GM21717 (cell line): Measurements from ENCODE around the gene KCNAB1.
A peak's percentile ranks its signal among the peaks of the same experiment; 100 is the strongest.
"Not testable (repeated sequence)": the region's sequence is repeated elsewhere in the genome, so short reads cannot be mapped to it uniquely, and the experiment has no call there.

Experiments used
- ATAC-seq: cut with Tn5 transposase; IDR thresholded peaks from one replicate; pipeline ENCODE4 v1.9.1; 2021; ENCODE audit warnings: mild to moderate bottlenecking, moderate library complexity; ENCODE audit not compliant: unreplicated experiment

The KCNAB1 gene

GRCh38 chr3:156216216-156216615 lies 95.8 kb downstream of the KCNAB1 start:
- no peak for ATAC-seq

DNA sequence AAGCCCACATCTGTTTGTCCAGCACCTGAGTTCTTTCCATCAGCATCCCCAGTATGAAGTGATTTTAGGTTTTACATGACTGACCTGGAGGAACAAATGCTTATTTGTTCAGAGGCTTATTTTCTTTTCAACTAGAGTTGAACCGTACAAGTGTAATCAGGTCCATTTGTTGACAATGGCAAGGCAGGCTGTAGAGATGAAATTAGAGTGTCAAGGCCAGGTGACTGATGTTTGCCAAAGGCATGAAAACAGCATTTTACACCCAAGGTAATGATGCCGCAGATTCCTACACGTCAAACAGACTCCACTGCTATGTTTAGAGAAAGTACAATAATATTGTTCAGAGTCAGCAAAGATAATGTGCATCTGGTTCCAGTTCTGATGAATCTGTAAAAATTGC lies 96.5 kb downstream of the KCNAB1 start:
- no peak for ATAC-seq

GRCh38 chr3:156217674-156218352 lies 97.4 kb downstream of the KCNAB1 start:
- ATAC-seq: no peak

DNA sequence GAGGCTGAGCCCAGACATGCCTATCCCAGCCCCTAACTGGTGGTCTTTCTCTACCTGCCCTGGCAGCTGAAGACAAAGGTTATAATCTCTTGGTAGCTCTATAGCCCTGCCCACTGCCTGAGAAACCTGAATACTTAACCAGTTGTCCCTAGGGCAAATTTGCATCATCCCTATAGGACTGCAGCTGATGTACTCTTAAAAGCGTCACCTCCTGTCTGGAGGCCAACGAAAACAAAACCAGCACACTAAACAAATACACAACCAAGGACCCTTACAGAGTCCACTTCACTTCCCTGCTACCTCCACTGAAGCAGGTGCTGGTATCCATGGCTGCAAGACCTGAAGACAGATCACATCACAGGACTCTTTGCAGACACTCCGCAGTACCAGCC lies 98.0 kb downstream of the KCNAB1 start:
- ATAC-seq: no peak

DNA sequence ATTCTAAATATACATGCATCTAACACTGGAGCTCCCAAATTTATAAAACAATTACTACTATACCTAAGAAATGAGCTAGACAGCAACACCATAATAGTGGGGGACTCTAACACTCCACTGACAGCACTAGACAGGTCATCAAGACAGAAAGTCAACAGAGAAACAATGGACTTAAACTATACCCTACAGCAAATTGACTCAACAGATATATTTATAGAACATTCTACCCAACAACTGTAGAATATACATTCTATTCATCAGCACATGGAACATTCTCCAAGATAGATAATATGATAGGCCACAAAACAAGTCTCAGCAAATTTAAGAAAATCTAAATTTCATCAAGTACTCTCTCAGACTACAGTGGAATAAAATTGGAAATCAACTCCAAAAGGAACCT lies 102.0 kb downstream of the KCNAB1 start:
- ATAC-seq: not testable (repeated sequence)

GRCh38 chr3:156224046-156224445 lies 103.7 kb downstream of the KCNAB1 start:
- ATAC-seq: not testable (repeated sequence)

DNA sequence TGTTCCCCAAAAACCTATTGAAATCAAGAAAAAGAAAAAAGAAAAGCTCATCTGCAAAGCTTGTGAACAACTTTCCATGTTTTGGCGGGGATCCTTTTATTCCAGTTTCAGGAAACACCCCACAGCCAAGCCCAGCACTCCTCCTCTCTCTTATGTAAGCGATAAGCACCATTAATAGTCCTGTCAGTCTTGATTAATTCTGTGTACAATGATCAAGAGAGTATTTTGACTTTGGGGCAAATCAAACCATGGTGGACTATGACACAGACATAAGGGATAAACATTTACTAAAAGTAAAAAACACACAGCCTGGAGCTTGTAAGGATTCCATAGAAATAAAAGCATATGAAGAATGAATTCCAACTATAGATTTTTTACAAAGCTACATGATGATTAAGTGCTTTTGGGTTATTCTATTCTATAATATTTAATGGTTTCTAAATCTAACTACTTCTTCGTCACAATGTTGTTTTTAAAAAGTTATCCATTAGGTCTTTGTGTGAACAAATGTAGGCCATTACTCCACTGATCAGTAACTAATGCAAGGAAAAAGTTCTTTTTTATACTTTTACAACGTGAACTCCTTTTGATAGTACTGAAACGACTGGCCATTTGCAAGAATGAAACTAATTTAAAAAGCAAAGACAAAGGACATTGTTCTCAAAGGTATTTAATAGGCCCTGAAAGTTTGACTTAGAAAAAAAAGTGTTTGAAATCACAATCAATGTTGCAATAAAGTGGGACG lies 106.5 kb downstream of the KCNAB1 start:
- no peak for ATAC-seq

- no peak for ATAC-seq
Measured at GRCh38 chr3:156227704-156228103, 107.3 kb downstream of the KCNAB1 start.

DNA sequence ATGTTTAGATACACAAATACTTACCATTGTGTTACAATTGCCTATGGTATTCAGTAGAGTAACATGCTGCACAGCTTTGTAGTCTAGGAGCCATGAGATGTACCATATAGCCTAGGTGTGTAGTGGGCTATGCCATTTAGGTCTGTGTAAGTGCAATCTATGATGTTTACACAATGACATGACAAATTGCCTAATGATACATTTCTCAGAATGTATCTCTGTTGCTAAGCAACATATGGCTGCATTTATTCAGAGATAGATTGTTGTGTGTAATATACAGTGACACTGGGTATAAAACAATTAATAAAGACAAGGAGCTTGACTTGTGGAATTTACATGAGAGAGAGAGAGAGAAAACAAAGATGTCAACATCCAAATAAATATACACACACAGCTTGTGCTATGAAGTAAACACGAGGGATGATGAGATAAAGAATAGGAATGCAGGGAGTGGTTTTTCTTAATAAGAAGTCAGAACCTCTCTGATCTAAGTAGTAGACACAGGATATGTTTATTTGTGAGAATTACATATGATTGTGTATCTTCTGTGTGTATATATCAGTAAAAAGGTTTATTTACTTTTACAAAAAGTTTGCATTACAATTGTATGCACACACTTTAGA lies 110.0 kb downstream of the KCNAB1 start:
- no peak for ATAC-seq

DNA sequence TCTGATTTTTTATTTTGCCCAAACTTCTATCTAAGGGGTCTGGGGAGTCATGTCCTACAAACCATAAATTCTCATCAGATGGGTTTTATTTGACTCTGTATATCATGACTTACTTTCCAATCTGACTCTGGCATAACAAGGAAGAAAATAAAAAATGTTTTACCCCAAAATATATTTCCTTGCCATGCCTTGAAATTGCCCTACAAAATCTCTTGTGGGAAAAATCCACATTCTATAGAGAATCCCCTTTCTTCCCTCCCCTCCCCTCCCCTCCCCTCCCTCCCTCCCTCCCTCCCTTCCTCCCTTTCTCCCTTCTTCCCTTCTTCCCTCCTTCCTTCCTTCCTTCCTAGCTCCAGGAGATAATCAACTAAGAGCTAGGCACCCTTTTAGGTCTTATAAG lies 110.8 kb downstream of the KCNAB1 start:
- ATAC-seq: not testable (repeated sequence)

DNA sequence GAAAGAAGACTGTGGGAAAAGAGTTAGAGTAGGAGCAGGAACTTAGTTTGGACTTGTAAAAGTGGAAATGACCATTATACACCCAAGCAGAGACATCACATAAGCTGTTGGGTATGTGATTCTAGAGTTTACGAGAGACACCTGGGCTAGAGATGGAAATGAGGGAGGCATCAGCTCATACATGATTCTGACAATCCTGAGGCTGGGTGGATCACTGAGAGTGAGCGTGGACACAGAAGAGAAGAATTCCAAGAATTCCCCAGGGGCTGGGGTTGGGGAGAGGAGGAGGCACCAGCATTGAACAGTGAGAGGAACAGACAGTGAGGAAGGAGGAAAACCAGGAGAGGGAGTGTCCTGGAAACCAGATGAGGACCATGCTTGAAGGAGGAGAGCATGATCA lies 113.5 kb downstream of the KCNAB1 start:
- ATAC-seq: no peak

DNA sequence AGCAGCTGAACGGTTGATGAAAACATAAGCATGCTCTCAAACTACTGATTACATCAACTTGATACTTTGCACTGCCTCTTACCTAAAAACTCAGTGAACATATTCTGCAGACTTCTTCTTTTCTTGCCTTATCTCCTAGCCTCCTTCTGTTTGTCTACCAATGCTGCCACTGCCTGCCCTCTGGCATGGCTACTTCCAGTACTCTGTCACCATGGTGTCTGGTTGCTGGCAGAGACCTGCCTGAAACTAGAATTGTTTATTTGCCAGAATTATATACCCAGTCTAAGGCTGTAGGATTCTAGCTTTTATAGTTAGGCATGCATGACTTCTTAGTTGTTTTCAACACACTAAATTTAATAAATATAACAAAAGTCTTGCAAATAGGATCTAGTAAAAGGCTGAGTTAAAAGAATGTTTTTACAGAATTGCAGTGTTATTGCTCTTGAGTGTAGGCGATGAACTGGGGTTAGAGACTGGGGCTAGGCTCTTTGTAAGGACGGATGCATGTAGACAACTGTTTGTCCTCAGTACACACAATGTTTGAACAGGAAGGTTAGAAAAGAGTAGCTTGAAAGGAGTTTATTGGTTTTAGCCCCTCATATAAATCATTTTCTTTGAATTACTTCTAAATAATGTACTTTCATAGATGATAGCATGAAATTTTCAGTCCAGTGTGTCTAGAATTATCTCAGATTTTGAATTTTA lies 116.3 kb downstream of the KCNAB1 start:
- ATAC-seq: no peak

GRCh38 chr3:156240642-156241041 lies 120.3 kb downstream of the KCNAB1 start:
- no peak for ATAC-seq

DNA sequence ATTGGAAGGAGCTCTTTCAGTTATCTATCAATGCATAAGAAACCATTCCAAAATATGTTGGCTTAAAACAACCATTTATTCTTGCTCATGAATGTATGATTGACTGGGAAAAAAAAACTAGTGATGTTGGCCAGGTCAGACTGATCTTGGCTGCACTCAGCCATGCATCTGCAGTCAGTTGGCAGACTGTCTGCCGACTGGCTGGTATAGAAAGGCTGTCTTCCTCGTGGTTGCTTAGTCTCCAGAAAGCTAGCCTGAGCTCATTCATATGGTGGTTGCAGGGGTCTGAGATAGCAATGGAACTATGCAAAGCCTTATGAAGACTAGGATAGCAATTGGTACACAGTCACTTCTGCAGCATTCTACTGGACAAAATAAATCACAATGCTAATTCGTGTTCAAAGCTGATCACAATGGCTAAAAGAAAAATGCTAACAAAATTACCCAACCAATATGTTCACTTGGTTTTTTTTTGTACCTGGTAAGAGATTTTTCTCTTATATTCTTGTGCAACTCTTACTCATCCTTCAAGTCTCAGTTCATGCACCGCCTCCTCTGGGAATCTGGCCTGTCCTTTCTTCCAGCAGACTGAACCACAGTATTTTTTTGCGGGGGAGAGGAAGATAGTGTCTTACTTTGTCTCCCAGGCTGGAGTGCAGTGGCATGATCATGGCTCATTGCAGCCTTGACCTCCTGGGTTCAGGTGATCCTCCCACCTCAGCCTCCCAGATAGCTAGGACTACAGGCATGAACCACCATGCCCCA lies 126.8 kb downstream of the KCNAB1 start:
- no peak for ATAC-seq

- no peak for ATAC-seq
Measured at GRCh38 chr3:156250550-156250949, 130.2 kb downstream of the KCNAB1 start.

- ATAC-seq: no peak
Measured at GRCh38 chr3:156251424-156251823, 131.0 kb downstream of the KCNAB1 start.

DNA sequence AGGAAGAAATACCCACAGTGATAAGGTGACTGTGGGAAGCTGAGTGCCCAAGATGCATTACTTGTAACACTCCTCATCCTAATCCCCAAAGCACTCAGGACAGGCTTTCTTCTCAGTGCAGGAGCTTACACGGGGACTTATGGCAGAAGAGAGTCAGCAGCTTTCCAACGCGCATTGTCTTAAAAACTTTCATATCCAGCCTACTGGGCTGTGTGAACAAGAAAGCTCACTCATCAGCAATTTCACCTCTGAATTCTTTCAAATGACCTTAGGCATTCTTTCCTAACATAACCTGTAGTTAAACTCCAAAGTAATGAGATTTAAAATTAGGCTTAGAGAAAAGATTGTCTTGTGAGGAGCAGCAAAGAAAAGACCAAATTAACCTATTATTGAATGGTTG lies 132.3 kb downstream of the KCNAB1 start:
- ATAC-seq: no peak

DNA sequence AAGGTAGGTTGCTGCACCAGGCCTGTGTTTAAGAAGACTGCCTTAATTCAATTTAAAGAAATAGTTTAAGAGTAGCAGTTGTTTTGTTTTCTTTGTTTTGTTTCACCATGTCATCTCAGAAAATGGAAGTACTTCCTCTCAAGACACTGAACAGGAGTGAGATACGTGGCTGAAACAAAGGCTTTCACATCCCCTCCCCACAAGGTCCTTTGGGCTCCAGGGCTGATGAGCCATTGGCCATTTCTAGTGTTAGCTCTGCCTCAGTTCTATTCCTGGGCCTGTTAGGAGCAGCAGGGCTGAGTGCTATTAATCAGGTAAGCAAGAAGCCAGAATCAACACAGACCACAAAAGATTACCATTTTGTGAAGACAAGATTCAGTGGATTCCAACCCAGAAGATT lies 132.8 kb downstream of the KCNAB1 start:
- ATAC-seq: peak; percentile 81

- ATAC-seq: no peak
Measured at GRCh38 chr3:156256256-156256655, 135.9 kb downstream of the KCNAB1 start.

- no peak for ATAC-seq
Measured at GRCh38 chr3:156256945-156257344, 136.6 kb downstream of the KCNAB1 start.

- ATAC-seq: no peak
Measured at GRCh38 chr3:156258301-156258700, 137.9 kb downstream of the KCNAB1 start.
